MM.1S (cell line): ENCODE measurements around the gene KRT76.

Experiments used
- DNase-seq: peaks from one replicate; pipeline ENCODE4 v3.0.0-alpha.2; 2015
- H2AFZ ChIP-seq: fragments of 300-600 bp; sonication (generic); 2 replicates; pipeline ENCODE4 v1.6.0; 2016; ENCODE audit warnings: antibody characterized with exemption, low read length
- H3F3A ChIP-seq: fragments of 300-600 bp; sonication (generic); 2 replicates; pipeline ENCODE4 v1.6.1; 2016; ENCODE audit warnings: mild to moderate bottlenecking, antibody characterized with exemption, low read length, moderate library complexity, mixed read lengths; ENCODE audit not compliant: insufficient read depth
- H3K27ac ChIP-seq: fragments of 300-600 bp; sonication (generic); 2 replicates; pipeline ENCODE4 v1.5.1; 2016; ENCODE audit warnings: mild to moderate bottlenecking, low read length
- H3K27me3 ChIP-seq: fragments of 300-600 bp; sonication (generic); replicated peaks from 2 replicates; pipeline ENCODE4 v1.6.0; 2016; ENCODE audit warnings: low read length; ENCODE audit not compliant: insufficient read depth
- H3K36me3 ChIP-seq: fragments of 300-600 bp; sonication (generic); replicated peaks from 2 replicates; pipeline ENCODE4 v1.6.1; 2016; ENCODE audit warnings: mild to moderate bottlenecking, low read length, mixed read lengths; ENCODE audit not compliant: insufficient read depth
- H3K4me1 ChIP-seq: fragments of 300-600 bp; sonication (generic); 2 replicates; pipeline ENCODE4 v1.6.1; 2016; ENCODE audit warnings: low read length, mixed read lengths
- H3K4me2 ChIP-seq: fragments of 300-600 bp; sonication (generic); 2 replicates; pipeline ENCODE4 v1.6.0; 2016; ENCODE audit warnings: low read depth, low read length
- H3K4me3 ChIP-seq: fragments of 300-600 bp; sonication (generic); 2 replicates; pipeline ENCODE4 v1.5.1; 2016; ENCODE audit warnings: low read length, mixed read lengths
- H3K79me2 ChIP-seq: fragments of 300-600 bp; sonication (generic); 2 replicates; pipeline ENCODE4 v1.6.1; 2016; ENCODE audit warnings: mixed run types, low read length, mixed read lengths
- H3K9ac ChIP-seq: fragments of 300-600 bp; sonication (generic); 2 replicates; pipeline ENCODE4 v1.6.1; 2016; ENCODE audit warnings: low read length, mixed read lengths
- H3K9me2 ChIP-seq: fragments of 300-600 bp; sonication (generic); replicated peaks from 2 replicates; pipeline ENCODE4 v1.6.1; 2016; ENCODE audit warnings: mild to moderate bottlenecking, low read length, mixed read lengths; ENCODE audit not compliant: insufficient read depth
- H3K9me3 ChIP-seq: fragments of 300-600 bp; sonication (generic); replicated peaks from 2 replicates; pipeline ENCODE4 v1.6.1; 2016; ENCODE audit warnings: mild to moderate bottlenecking, low read length, mixed read lengths; ENCODE audit not compliant: insufficient read depth
- H4K20me1 ChIP-seq: fragments of 300-600 bp; sonication (generic); 2 replicates; pipeline ENCODE4 v1.6.1; 2016; ENCODE audit warnings: mild to moderate bottlenecking, low read length, moderate library complexity, mixed read lengths; ENCODE audit not compliant: insufficient read depth
- CTCF ChIP-seq: fragments of 300-600 bp; sonication (generic); IDR thresholded peaks from 2 replicates; pipeline ENCODE4 v1.5.1; 2016; ENCODE audit warnings: antibody characterized with exemption, low read length, mixed read lengths
- EZH2 ChIP-seq: fragments of 300-600 bp; sonication (generic); optimal IDR thresholded peaks from 2 replicates; pipeline ENCODE3; 2017; ENCODE audit warnings: low read depth, mild to moderate bottlenecking, antibody characterized with exemption, low read length, mixed read lengths

KRT76 gene

GRCh38 chr12:52720365-52720886 is 56.7 kb downstream of the KRT76 start:
- no peaks in the 10 kb centered on the region for H3K9me2 ChIP-seq

More at GRCh38 chr12:52720365-52720886, 56.7 kb downstream of the KRT76 start:
- no peaks in the 10 kb centered on the region for H3F3A ChIP-seq
- H4K20me1 ChIP-seq: no peaks in the 10 kb centered on the region
- no peaks in the 10 kb centered on the region for H3K4me1 ChIP-seq
- no peak for DNase-seq
- H3K27me3 ChIP-seq: peaks cover 37% of the 10 kb centered on the region
- H3K9ac ChIP-seq: no peak overlapping the region
- H3K36me3 ChIP-seq: no peaks in the 10 kb centered on the region
- TF ChIP-seq EZH2 (no peak), CTCF (no peak)
- no peaks in the 10 kb centered on the region for H3K9me3 ChIP-seq
- no peak overlapping the region for H3K4me3 ChIP-seq
- H3K27ac ChIP-seq: no peak overlapping the region
- no peak overlapping the region for H2AFZ ChIP-seq
- H3K79me2 ChIP-seq: no peaks in the 10 kb centered on the region
- no peak overlapping the region for H3K4me2 ChIP-seq
